OCI-LY7 (cell line): ENCODE measurements around the gene TPD52L1.

Experiments used
- EZH2phosphoT487 ChIP-seq: fragments of 200-600 bp; sonication (generic); IDR thresholded peaks from 2 replicates; pipeline ENCODE4 v1.6.1; 2018; ENCODE audit warnings: low read depth, borderline replicate concordance, mild to moderate bottlenecking, mixed run types, antibody characterized with exemption, low read length, moderate library complexity, mixed read lengths
- TF ChIP-seq, protein P1 (sequence below): fragments of 200-600 bp; sonication (generic); conservative IDR thresholded peaks from 2 replicates; pipeline ENCODE4 v1.5.1; 2014; ENCODE audit warnings: mild to moderate bottlenecking, antibody characterized with exemption, low read length, moderate library complexity, mixed read lengths

DNA sequence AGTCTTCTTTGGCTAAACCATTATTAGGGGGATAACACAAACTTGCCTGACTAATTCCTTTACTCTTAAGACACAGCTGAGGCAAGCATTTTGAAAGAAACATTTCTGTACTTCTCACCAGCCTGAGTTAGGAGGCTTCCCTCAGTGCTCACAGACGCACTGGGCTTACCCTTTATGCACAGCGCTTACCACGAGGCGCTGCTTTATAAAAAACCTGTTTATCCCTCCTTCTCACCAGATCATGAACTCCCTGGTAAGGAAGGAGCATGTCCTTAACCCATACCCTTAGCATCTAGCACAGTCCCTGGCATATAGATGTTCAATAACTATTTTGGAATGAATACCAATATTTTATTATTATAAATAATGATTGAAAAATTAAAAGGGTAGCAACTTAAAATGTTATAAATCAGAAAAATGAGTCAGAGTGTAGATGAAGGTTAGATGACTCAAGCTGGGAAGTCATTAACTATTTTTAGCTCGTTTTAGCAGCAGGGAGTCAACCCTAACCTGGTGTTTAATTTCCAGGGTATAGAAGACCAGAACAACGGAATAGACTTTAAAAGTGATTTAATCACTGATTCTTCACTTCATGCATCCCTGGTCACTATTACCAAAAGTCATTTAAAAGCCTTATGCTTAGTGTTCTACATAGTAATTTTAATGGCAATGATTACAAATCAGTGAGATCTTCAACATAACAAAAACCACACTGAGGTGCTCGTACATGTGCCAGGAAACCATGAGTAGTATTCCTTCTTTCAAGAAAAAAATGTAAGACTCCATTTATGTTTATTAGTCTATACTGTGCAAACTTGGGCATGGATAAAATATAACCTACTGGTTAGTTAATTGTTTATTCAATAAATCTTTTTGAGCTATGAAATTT lies 4.1 kb upstream of the TPD52L1 start:
- TF ChIP-seq, protein P1, sequence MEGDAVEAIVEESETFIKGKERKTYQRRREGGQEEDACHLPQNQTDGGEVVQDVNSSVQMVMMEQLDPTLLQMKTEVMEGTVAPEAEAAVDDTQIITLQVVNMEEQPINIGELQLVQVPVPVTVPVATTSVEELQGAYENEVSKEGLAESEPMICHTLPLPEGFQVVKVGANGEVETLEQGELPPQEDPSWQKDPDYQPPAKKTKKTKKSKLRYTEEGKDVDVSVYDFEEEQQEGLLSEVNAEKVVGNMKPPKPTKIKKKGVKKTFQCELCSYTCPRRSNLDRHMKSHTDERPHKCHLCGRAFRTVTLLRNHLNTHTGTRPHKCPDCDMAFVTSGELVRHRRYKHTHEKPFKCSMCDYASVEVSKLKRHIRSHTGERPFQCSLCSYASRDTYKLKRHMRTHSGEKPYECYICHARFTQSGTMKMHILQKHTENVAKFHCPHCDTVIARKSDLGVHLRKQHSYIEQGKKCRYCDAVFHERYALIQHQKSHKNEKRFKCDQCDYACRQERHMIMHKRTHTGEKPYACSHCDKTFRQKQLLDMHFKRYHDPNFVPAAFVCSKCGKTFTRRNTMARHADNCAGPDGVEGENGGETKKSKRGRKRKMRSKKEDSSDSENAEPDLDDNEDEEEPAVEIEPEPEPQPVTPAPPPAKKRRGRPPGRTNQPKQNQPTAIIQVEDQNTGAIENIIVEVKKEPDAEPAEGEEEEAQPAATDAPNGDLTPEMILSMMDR = no peak
- no peak for TF ChIP-seq EZH2phosphoT487
